H1 (cell line): ENCODE results near the gene TSPAN9. TPM values are rescaled to one million over a fixed set of nuclear protein-coding genes. Genes with fewer than 3 reads are reported as not detected.
A peak's percentile ranks its signal among the peaks of the same experiment; 100 is the strongest.

Experiments
- CTCF ChIA-PET: fragments of 300-600 bp; sonication (Branson Sonifier 250); formaldehyde crosslinking; loops from one replicate; lab custom pipeline; 2021; ENCODE audit not compliant: partially characterized antibody; lab: Charles Lee
- POLR2A ChIA-PET: fragments of 300-600 bp; sonication (Branson Sonifier 250); formaldehyde crosslinking; loops from one replicate; lab custom pipeline; 2021; ENCODE audit warnings: inconsistent platforms; ENCODE audit not compliant: partially characterized antibody; lab: Charles Lee
- DNase-seq, 2 experiments: peaks; one replicate each; pipeline versions ENCODE4 v3.0.0 to v3.0.0-alpha.2; 2010 to 2022; ENCODE audit warnings: low spot score in 2 of 2, low read depth in 1 of 2, mixed read lengths in 1 of 2
- FAIRE-seq: peaks from 2 replicates; lab custom pipeline; 2011; peaks lifted over from hg19 to GRCh38; lab: Jason Lieb, UNC
- H2AFZ ChIP-seq: 2 replicates; pipeline ENCODE4 v1.8.1; 2012; ENCODE audit warnings: low read length, inconsistent platforms
- H2AK5ac ChIP-seq: 2 replicates; pipeline ENCODE4 v1.6.1; 2013; ENCODE audit warnings: low read depth, low read length
- H2BK120ac ChIP-seq: replicated peaks from 2 replicates; pipeline ENCODE3; 2013; ENCODE audit warnings: low read depth, low read length, inconsistent platforms
- H2BK12ac ChIP-seq: 2 replicates; pipeline ENCODE4 v1.6.1; 2013; ENCODE audit warnings: low read depth, low read length
- H2BK15ac ChIP-seq: 2 replicates; pipeline ENCODE4 v1.6.1; 2013; ENCODE audit warnings: low read length
- H2BK20ac ChIP-seq: 2 replicates; pipeline ENCODE4 v1.6.1; 2013; ENCODE audit warnings: low read length
- H2BK5ac ChIP-seq: 2 replicates; pipeline ENCODE4 v1.6.1; 2013; ENCODE audit warnings: low read depth, low read length
- H3K14ac ChIP-seq: 2 replicates; pipeline ENCODE4 v1.6.1; 2013; ENCODE audit warnings: inconsistent platforms; ENCODE audit not compliant: insufficient read length
- H3K18ac ChIP-seq: 2 replicates; pipeline ENCODE4 v1.6.1; 2013; ENCODE audit warnings: low read length; ENCODE audit errors: extremely low read depth
- H3K23ac ChIP-seq: 2 replicates; pipeline ENCODE4 v1.6.1; 2013; ENCODE audit warnings: inconsistent platforms; ENCODE audit not compliant: insufficient read length
- H3K23me2 ChIP-seq: 2 replicates; pipeline ENCODE4 v1.6.1; 2013; ENCODE audit warnings: low read depth, low read length
- H3K27ac ChIP-seq: 2 replicates; pipeline ENCODE4 v1.6.1; 2011; ENCODE audit warnings: low read depth, low read length, inconsistent platforms
- H3K27me3 ChIP-seq, 4 experiments: replicated peaks in 1 of 4; 1 replicate in 1 of 4; 2 replicates in 3 of 4; pipeline versions ENCODE4 v1.6.1 to v1.8.1; 2011 to 2013; ENCODE audit warnings: low read length in 3 of 4, mild to moderate bottlenecking in 3 of 4, inconsistent platforms in 2 of 4, mixed read lengths in 2 of 4, moderate library complexity in 1 of 4; ENCODE audit not compliant: control insufficient read depth in 3 of 4, insufficient read depth in 3 of 4; ENCODE audit errors: extremely low read depth in 1 of 4
- H3K36me3 ChIP-seq, 4 experiments: 2 replicates each; pipeline versions ENCODE4 v1.6.1 to v1.8.1; 2011 to 2013; ENCODE audit warnings: mild to moderate bottlenecking in 4 of 4, low read length in 3 of 4, moderate library complexity in 2 of 4, control low read depth in 1 of 4, inconsistent platforms in 1 of 4; ENCODE audit not compliant: insufficient read depth in 4 of 4, control insufficient read depth in 2 of 4
- H3K4ac ChIP-seq: replicated peaks from 2 replicates; pipeline ENCODE3; 2013; ENCODE audit warnings: low read length, low read depth, mixed read lengths, inconsistent platforms; ENCODE audit not compliant: insufficient read length
- H3K4me1 ChIP-seq, 4 experiments: replicated peaks in 1 of 4; 1 replicate in 1 of 4; 2 replicates in 3 of 4; pipeline versions ENCODE4 v1.6.1 to v1.8.1; 2011 to 2013; ENCODE audit warnings: low read length in 3 of 4, inconsistent platforms in 2 of 4, mixed read lengths in 1 of 4; ENCODE audit not compliant: insufficient read depth in 4 of 4, control insufficient read depth in 3 of 4
- H3K4me2 ChIP-seq, 2 experiments: 2 replicates each; pipeline versions ENCODE4 v1.6.1 to v1.8.1; 2011 to 2013; ENCODE audit warnings: low read depth in 2 of 2, low read length in 2 of 2, control low read depth in 1 of 2, inconsistent platforms in 1 of 2, mild to moderate bottlenecking in 1 of 2; ENCODE audit not compliant: insufficient read depth in 1 of 2
- H3K4me3 ChIP-seq, 4 experiments: fragments of 200-600, 300-600 bp in 1 of 4; sonication (generic), shearing (Covaris generic), sonication (Bioruptor Twin) in 1 of 4; 2 replicates each; pipeline versions ENCODE4 v1.5.1 to v1.8.1; 2011 to 2016; ENCODE audit warnings: low read length in 4 of 4, low read depth in 3 of 4, control low read depth in 2 of 4, inconsistent platforms in 2 of 4, mild to moderate bottlenecking in 2 of 4, mixed read lengths in 1 of 4, moderate library complexity in 1 of 4; ENCODE audit not compliant: insufficient read depth in 2 of 4; ENCODE audit errors: extremely low read depth in 1 of 4
- H3K56ac ChIP-seq: replicated peaks from 2 replicates; pipeline ENCODE3; 2013; ENCODE audit warnings: low read depth, mild to moderate bottlenecking, mixed read lengths, low read length, inconsistent platforms; ENCODE audit not compliant: insufficient read length
- H3K79me1 ChIP-seq: 2 replicates; pipeline ENCODE4 v1.6.1; 2013; ENCODE audit warnings: low read depth, low read length, control low read depth
- H3K79me2 ChIP-seq, 2 experiments: 2 replicates each; pipeline versions ENCODE4 v1.6.1 to v1.8.1; 2012 to 2013; ENCODE audit warnings: low read length in 2 of 2, mild to moderate bottlenecking in 2 of 2, inconsistent platforms in 1 of 2; ENCODE audit not compliant: insufficient read depth in 2 of 2, control insufficient read depth in 1 of 2
- H3K9ac ChIP-seq, 4 experiments: replicated peaks in 1 of 4; 1 replicate in 1 of 4; 2 replicates in 3 of 4; pipeline versions ENCODE4 v1.6.1 to v1.8.1; 2011 to 2013; ENCODE audit warnings: low read depth in 3 of 4, low read length in 3 of 4, control low read depth in 2 of 4, mild to moderate bottlenecking in 2 of 4, moderate library complexity in 2 of 4, inconsistent platforms in 1 of 4; ENCODE audit errors: extremely low read depth in 1 of 4
- H3K9me3 ChIP-seq, 2 experiments: 2 replicates each; pipeline versions ENCODE4 v1.6.1 to v1.8.1; 2012 to 2013; ENCODE audit warnings: mild to moderate bottlenecking in 2 of 2, moderate library complexity in 2 of 2, control low read depth in 1 of 2, inconsistent platforms in 1 of 2, low read depth in 1 of 2, low read length in 1 of 2, mixed read lengths in 1 of 2; ENCODE audit not compliant: insufficient read depth in 2 of 2
- H4K20me1 ChIP-seq, 2 experiments: replicated peaks in 1 of 2; 2 replicates each; pipeline versions ENCODE3 to v1.8.1; 2011 to 2013; ENCODE audit warnings: inconsistent platforms in 2 of 2, low read length in 2 of 2, mild to moderate bottlenecking in 1 of 2; ENCODE audit not compliant: insufficient read depth in 2 of 2, control insufficient read depth in 1 of 2
- H4K5ac ChIP-seq: 2 replicates; pipeline ENCODE4 v1.6.1; 2013; ENCODE audit warnings: low read length, low read depth, mixed read lengths, inconsistent platforms; ENCODE audit not compliant: insufficient read length
- H4K8ac ChIP-seq: 2 replicates; pipeline ENCODE4 v1.8.0; 2013; ENCODE audit warnings: mild to moderate bottlenecking, moderate library complexity, low read length, inconsistent platforms; ENCODE audit not compliant: insufficient read depth; ENCODE audit errors: extremely low read depth
- H4K91ac ChIP-seq: replicated peaks from 2 replicates; pipeline ENCODE3; 2013; ENCODE audit warnings: low read length, mixed read lengths, inconsistent platforms; ENCODE audit not compliant: insufficient read length
- CBX8 ChIP-seq: fragments of 300-800, 300-1000 bp; sonication (generic); IDR thresholded peaks from 2 replicates; pipeline ENCODE4 v1.7.1; 2016; ENCODE audit warnings: low read depth, low read length, borderline replicate concordance
- CREB1 ChIP-seq: IDR thresholded peaks from 2 replicates; pipeline ENCODE4 v1.6.1; 2012; ENCODE audit warnings: inconsistent platforms
- CTBP2 ChIP-seq: IDR thresholded peaks from 2 replicates; pipeline ENCODE4 v1.7.0; 2011; ENCODE audit warnings: borderline replicate concordance, mild to moderate bottlenecking, moderate library complexity, mixed read lengths, low read length; ENCODE audit not compliant: insufficient read depth, insufficient read length
- CTCF ChIP-seq, 3 experiments: IDR thresholded peaks; 1 replicate in 2 of 3; 2 replicates in 1 of 3; pipeline versions ENCODE4 v1.5.1 to v1.6.1; 2011; ENCODE audit warnings: low read length in 3 of 3, mild to moderate bottlenecking in 3 of 3, inconsistent platforms in 2 of 3, low read depth in 1 of 3, moderate library complexity in 1 of 3; ENCODE audit not compliant: insufficient read depth in 1 of 3; ENCODE audit errors: control extremely low read depth in 1 of 3
- MAFK ChIP-seq: IDR thresholded peaks from 2 replicates; pipeline ENCODE4 v1.6.1; 2012; ENCODE audit warnings: low read depth, mild to moderate bottlenecking, improper control_type of control experiment, low read length
- RNF2 ChIP-seq: fragments of 200-900, 300-1000 bp; sonication (generic); IDR thresholded peaks from 2 replicates; pipeline ENCODE4 v1.7.1; 2016; ENCODE audit warnings: borderline replicate concordance, low read depth, mild to moderate bottlenecking, antibody characterized with exemption, low read length; ENCODE audit not compliant: poor library complexity, severe bottlenecking; ENCODE audit errors: missing control alignments
- SIN3A ChIP-seq, 2 experiments: IDR thresholded peaks in 1 of 2; conservative IDR thresholded peaks in 1 of 2; 2 replicates each; pipeline ENCODE4 v1.6.1; 2011 to 2012; ENCODE audit warnings: low read length in 2 of 2, improper control_type of control experiment in 1 of 2, low read depth in 1 of 2, mild to moderate bottlenecking in 1 of 2
- TBP ChIP-seq: IDR thresholded peaks from 2 replicates; pipeline ENCODE4 v1.6.1; 2011; ENCODE audit warnings: low read depth, low read length, improper control_type of control experiment
- WGBS, 2 experiments: shearing (Covaris generic) in 1 of 2; methylation state at CpG; one replicate each; pipeline versions ENCODE4 v1.1.6 to v1.1.7; 2013 to 2015; ENCODE audit warnings: low lambda C conversion rate in 2 of 2, mixed read lengths in 2 of 2, inconsistent platforms in 1 of 2, low coverage in 1 of 2, missing lambda C conversion rate in 1 of 2; ENCODE audit not compliant: insufficient replicate concordance in 2 of 2, insufficient coverage in 1 of 2, insufficient read length in 1 of 2; ENCODE audit errors: extremely low coverage in 1 of 2, missing lambda C conversion rate in 1 of 2; 5-methylcytosine and 5-hydroxymethylcytosine counted together
- polyA plus RNA-seq, 7 experiments: library from polyadenylated mRNA; depleted of rRNA in 3 of 7; stranded (reverse) in 5 of 7; unstranded in 2 of 7; fragments of >200 nt in 5 of 7; fragments of 200-250 nt in 2 of 7; gene quantifications; 1 replicate in 5 of 7; 2 replicates in 1 of 7; 4 replicates in 1 of 7; pipeline versions ENCODE4 v1.2.1 to v1.2.3, GENCODE V29; 2011 to 2013; ENCODE audit warnings: missing spikeins in 2 of 7, mixed read lengths in 2 of 7
- total RNA-seq: library from RNA; stranded (reverse); fragmentation: NEBNext Ultra II Directional; extraction: Animal tissue kit (Norgen Biotek cat#: 25700); gene quantifications from 2 replicates; pipeline ENCODE4 v1.2.1, GENCODE V29; 2021

Gene TSPAN9
- total and polyA plus RNA-seq, 2 of the 8 experiments (the other 6 are each of a cell fraction or from before 2014, with no cell fraction given), result 11.5 to 29.1 TPM

GRCh38 chr12:3241621-3242020 is 164.4 kb downstream of the TSPAN9 start:
- H3K79me1 ChIP-seq, result no peaks in the 10 kb centered on the region
- no peaks in the 10 kb centered on the region for H3K27me3 ChIP-seq
- no peak overlapping the region for H3K4ac ChIP-seq
- no peak overlapping the region for H3K4me2 ChIP-seq
- no peak overlapping the region for H3K4me3 ChIP-seq
- H2BK12ac ChIP-seq, result no peak overlapping the region
- H2BK5ac ChIP-seq, result no peak overlapping the region; the same call in 1 of the 2 replicates
- no peak overlapping the region for H3K23ac ChIP-seq
- 86% methylated on average over 12 of the region's 15 CpGs; no CpG with 5 or more reads in 1 of the 2 experiments for WGBS, 2 experiments
- H4K8ac ChIP-seq, result 0 out of 2 replicates have a peak overlapping the region, but pooled peaks have one; percentile 1
- H4K91ac ChIP-seq, result no peak overlapping the region
- no peak overlapping the region for H2AFZ ChIP-seq
- FAIRE-seq (no peak), DNase-seq (no peak)
- no peak overlapping the region for H3K56ac ChIP-seq
- CTCF ChIA-PET, result interaction anchor here (0.9 to 6.2 kb wide), 10 partner anchors 10 to 106 kb away, joined by 3 to 54 read pairs (median 8); no protein-coding TSS in a partner anchor
- H4K20me1 ChIP-seq, result no peaks in the 10 kb centered on the region
- H2AK5ac ChIP-seq, result no peak overlapping the region
- H3K9me3 ChIP-seq, result no peaks in the 10 kb centered on the region; a peak in 1 of 4 replicates
- no peak overlapping the region for H2BK20ac ChIP-seq
- no peak overlapping the region for H3K9ac ChIP-seq
- H3K23me2 ChIP-seq, result no peaks in the 10 kb centered on the region
- no peaks in the 10 kb centered on the region for H3K36me3 ChIP-seq
- no peaks in the 10 kb centered on the region for H3K79me2 ChIP-seq
- H4K5ac ChIP-seq, result no peak overlapping the region
- H2BK15ac ChIP-seq, result no peak overlapping the region
- H3K27ac ChIP-seq, result no peak overlapping the region
- no peak overlapping the region for H2BK120ac ChIP-seq
- peaks cover 2 to 5% (median 3%) of the 10 kb centered on the region in 4 experiments for H3K4me1 ChIP-seq
- H3K18ac ChIP-seq, result no peak overlapping the region
- H3K14ac ChIP-seq, result no peak overlapping the region
- POLR2A ChIA-PET, result interaction anchor here (1.2 kb wide), 1 partner anchor 11 kb away, joined by 4 read pairs; no protein-coding TSS in a partner anchor
- TF ChIP-seq SIN3A (conservative IDR thresholded peaks at IDR 0.05 in 1 of 2, IDR thresholded peaks at IDR 0.05 in 1 of 2; ENCODE audit: low read depth in 1 of 2, low read length in 2 of 2), result no peak
- no peak for TF ChIP-seq CTCF (IDR thresholded peaks at IDR 0.05; ENCODE audit: control extremely low read depth in 1 of 3, insufficient read depth in 1 of 3, low read depth in 1 of 3, low read length in 3 of 3)
- no peak for TF ChIP-seq CTBP2
- TF ChIP-seq CREB1, result no peak
- TF ChIP-seq RNF2, result no peak
- no peak for TF ChIP-seq TBP
- TF ChIP-seq MAFK, result no peak
- no peak for TF ChIP-seq CBX8
